SH-SY5Y (cell line): Measurements from ENCODE around the gene MAP7D3.

ENCODE experiments used
- GATA2 ChIP-seq: IDR thresholded peaks from 2 replicates; pipeline ENCODE4 v1.6.1; 2011; ENCODE audit warnings: mild to moderate bottlenecking, low read depth, low read length
- GATA3 ChIP-seq: IDR thresholded peaks from 2 replicates; pipeline ENCODE4 v1.6.1; 2011; ENCODE audit warnings: low read depth, mild to moderate bottlenecking, low read length, moderate library complexity

DNA sequence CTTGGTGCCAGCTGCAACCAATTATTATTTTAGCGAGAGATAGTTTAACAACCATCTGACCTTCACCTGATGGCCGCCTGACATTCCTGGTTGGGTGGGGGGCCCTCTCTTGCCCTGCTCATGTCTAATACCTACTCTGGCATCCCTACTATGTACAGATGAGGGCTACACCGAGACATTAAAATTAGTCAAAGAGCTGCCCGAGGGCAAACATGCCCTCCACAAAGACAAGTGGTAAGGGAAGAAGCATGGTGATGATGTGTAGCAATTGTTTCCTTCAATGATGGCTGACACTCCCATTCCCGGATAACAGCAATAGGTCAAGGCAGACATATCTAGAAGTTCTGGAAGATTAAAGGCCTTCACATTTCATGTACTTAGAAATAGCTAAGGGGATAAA, 49.6 kb downstream of the MAP7D3 start:
- TF ChIP-seq GATA2 (no peak), GATA3 (no peak)
